Suppressor macrophage treated with lipopolysaccharide for 1 hour (primary cell): Measurements from ENCODE around the gene WNT3.
"Not testable (repeated sequence)": the region's sequence is repeated elsewhere in the genome, so short reads cannot be mapped to it uniquely, and the experiment has no call there.

ENCODE experiments used
- DNase-seq, 3 donors: peaks; one replicate each; pipeline ENCODE4 v3.0.0-alpha.2; 2020 to 2022

WNT3 gene

DNA sequence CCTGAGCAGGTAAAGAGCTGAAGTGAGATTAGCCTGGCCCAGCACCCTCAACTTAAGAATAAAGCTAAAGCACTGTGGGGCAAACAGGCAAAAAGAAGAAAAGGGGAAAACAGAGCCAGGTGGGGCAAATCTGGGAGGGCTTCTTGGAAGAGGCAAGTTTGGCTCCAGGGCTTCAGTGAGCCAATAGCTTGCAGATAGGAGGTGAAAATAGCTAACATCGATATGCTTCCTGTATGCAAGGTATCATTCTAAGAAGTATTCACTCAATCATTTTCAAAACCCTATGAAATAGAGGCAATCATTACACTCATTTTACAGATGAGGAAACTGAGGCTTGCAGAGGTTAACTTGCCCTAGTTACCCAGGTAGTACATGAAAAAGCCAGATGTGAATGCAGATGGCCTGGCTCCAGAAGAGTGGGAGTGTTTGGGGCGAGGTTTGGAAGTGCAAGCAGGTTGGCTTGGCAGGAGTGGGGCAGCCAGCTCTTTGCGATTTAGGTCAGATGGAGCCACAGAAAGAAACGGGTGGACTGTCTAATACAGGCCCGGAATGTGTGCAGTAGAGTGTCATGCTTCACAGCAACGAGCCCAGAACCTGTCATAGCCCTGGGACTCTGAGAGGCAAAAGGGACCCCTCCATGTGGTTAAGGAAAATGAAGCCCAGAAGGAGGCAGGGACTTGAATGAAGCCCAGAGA lies 5.7 kb downstream of the WNT3 start:
- no peak for DNase-seq

DNA sequence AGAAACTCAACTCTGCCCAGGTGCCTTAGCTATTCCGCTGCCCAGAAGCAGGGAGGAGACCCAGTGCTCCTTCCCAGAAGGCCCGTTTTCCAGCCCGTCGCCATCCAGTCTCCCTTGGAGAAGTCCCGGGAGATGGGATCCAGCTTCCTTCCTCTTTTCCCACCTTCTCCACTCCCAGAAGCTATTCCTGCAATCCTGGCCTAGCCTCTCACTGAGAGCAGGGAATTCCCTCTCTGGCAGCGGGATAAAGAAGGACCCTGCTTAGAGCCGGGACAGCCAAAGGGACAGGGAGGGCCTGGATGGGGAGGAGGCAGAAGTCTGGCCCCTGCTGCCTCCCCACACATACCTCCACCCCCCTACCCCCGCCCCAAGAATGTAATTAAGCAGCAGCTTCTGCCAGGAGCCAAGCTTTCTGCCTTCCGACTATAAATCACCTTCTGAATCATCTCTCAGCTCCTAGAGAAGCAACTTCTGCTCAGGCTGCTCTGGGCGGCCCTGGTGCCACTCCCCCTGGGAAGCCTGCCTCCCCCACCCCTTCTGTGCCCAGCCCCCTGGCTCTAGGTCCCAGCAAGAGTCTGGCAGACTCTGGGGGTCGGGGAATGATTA lies 6.4 kb downstream of the WNT3 start:
- no peak for DNase-seq

- no peak for DNase-seq
These were observed 7.7 kb downstream of the WNT3 start for GRCh38 chr17:46810837-46811236.

DNA sequence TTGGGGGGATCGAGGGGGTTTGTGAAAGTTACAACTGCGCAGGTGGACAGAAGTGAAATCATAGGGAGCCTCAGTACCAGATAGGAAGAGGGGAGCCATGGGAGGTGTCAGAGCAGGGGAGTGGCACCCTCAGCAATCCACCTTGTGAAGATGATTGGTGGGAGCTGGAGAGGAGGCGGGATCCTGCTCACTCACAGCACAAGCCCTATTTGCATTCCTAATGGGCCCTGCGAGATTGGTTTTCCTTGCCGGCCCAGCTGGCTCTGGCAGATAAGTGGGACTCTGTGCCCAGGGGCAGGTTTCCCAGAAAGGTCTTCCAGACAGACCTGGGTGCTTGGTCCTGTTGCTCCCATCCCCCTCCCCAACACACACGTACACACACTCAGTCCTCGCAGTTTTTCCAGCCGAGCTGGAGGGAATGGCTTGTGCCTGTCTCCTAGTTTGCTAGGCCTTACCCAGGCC lies 9.4 kb downstream of the WNT3 start:
- DNase-seq, result no peak

GRCh38 chr17:46805771-46806170 lies 12.7 kb downstream of the WNT3 start:
- DNase-seq, result no peak

GRCh38 chr17:46803544-46803943 lies 14.9 kb downstream of the WNT3 start:
- DNase-seq, result no peak

- DNase-seq, result no peak
These were observed 15.7 kb downstream of the WNT3 start for GRCh38 chr17:46802800-46803199.

GRCh38 chr17:46800573-46800972 lies 17.9 kb downstream of the WNT3 start:
- no peak for DNase-seq

GRCh38 chr17:46796956-46797530 lies 21.4 kb downstream of the WNT3 start:
- no peak for DNase-seq

DNA sequence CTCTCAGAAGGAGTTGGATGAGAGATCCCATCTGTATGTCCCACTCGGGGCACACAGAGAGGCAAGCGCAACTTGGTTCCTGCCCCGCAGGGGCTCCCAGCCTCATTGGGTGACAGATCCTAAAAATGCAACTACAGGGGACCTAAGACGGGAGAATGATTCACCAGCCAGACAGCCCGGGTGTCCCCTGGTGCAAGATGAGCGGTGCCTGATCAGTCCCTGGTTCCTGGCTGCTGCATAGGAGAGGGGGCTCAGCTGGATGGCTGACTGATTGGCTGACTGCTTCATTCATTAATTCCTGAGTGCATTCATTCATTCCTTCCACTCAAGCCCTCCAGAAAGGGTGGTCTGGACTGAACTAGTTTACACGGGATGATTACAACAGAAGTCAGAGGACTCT lies 22.0 kb downstream of the WNT3 start:
- no peak for DNase-seq

DNA sequence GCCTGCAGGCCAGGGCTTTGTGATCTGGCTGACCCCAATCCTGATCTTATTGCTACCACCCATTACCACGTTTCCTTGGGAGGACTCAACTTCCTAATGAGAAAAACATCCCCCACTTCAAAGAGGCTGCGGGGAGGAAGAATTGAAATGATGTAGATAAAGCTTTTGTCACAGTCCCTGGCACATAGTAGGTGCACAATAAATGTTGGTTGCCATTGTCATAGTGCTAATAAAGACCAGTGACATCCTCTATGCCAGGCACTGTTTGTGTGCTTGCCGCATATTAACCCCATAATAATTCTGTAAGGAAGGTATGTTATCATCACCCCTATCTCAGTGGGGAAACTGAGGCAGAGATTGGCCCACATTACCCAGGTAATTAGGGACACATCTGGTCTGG lies 22.4 kb downstream of the WNT3 start:
- DNase-seq, result no peak

- DNase-seq, result no peak
These were observed 23.0 kb downstream of the WNT3 start for GRCh38 chr17:46795379-46795952.

DNA sequence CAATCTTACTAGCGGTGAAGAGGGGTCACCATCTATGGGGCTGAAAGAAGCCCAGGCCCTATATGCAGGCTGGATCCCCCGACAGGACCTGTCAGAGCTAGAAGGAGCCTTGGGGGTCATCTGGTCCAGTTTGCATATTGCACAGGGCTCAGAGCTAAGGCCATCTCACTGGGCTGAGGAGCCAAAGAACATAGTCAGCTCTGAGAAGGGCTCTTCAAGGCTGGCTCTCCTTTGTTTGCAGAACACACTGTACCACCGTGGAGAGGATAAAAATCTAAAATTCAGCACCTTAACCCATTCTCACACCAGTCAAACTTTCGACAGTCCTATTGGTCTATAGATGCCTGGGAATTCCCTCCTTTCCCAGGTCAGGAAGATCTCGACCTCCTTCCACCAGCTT lies 24.2 kb downstream of the WNT3 start:
- no peak for DNase-seq

GRCh38 chr17:46793541-46793940 lies 25.0 kb downstream of the WNT3 start:
- DNase-seq, result no peak

DNA sequence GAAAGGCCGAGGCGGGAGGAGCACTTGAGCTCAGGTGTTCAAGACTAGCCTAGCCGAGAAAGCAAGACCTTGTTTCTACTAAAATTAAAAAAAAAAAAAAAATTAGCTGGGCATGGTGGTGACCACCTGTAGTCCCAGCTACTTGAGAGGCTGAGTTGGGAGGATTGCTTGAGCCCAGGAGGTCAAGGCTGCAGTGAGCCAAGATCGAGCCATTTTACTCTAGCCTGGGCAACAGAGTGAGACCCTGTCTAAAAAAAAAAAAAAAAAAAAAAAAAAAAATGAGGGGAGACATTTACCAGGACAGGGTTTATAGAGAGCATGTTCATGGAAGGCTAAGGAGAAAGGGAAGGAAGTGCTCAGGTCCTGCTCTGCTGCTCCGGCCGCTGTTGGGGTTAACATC lies 25.5 kb downstream of the WNT3 start:
- DNase-seq, result not testable (repeated sequence)

- no peak for DNase-seq
These were observed 26.4 kb downstream of the WNT3 start for GRCh38 chr17:46792071-46792470.

DNA sequence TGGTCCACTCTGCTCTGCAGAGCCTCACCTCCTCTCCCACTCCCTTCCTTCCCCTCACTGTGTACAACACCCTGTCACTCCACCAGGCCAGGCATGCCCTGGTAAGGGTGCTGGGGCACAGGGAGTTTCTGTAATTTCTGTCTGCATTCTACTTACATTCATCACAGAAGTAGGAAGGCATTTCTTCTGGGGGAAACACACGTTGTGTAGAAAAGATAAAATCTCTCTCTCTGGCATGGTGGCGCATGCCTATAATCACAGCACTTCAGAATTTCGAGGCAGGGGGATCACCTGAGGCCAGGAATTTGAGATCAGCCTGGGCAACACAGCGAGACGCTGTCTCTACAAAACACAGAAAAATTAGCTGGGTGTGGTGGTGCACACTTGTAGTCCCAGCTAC lies 27.0 kb downstream of the WNT3 start:
- no peak for DNase-seq

GRCh38 chr17:46790216-46790615 lies 28.3 kb downstream of the WNT3 start:
- no peak for DNase-seq

GRCh38 chr17:46789610-46790009 lies 28.9 kb downstream of the WNT3 start:
- DNase-seq, result no peak

- no peak for DNase-seq
These were observed 29.7 kb downstream of the WNT3 start for GRCh38 chr17:46788796-46789195.

DNA sequence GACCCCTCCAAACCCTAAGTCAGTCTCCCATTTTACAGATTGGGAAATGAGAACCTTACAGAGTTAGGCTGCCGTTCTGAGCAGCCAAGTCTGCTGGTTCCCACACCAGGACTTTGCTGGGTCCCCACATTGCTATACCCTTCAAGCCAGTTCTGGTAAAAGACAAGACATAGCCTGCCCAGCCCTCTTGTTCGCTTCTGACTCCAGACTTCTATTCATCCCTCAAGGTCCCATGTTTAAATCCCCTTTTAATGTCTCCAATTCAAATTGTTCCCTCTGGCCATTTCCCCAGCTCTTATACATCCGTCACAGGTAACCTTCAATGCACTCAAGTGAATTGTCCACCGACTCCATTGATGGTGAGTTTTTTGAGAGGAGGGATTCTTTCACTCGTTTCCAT lies 30.2 kb downstream of the WNT3 start:
- DNase-seq, result no peak

GRCh38 chr17:46787478-46787877 lies 31.0 kb downstream of the WNT3 start:
- DNase-seq, result no peak

DNA sequence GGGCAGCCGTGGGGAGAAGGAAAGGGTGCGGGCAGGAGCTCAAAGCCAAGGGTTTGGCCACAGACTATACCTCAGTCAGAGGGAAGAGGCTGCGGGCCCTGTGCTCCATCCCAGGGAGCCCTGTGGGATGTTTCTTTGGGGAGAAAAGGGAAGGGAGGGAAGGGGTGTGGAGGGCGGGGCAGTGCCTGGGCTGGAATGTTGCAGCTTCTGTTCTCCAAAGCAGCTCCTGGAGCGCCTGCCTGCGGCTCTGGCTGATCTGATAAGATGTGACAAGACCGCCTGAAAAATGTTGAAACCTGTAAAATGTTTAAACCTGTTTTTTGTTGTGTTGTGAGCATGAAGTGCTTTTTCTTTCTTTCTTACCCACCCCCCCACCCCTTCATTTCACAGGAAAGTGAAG lies 32.8 kb downstream of the WNT3 start:
- no peak for DNase-seq

GRCh38 chr17:46783031-46783593 lies 35.4 kb downstream of the WNT3 start:
- no peak for DNase-seq
